Hepatocyte (in vitro differentiated cells): ENCODE data around the gene CC2D2A.

Source experiments
- EZH2 ChIP-seq: fragments of 200-600 bp; sonication (generic); IDR thresholded peaks from 2 replicates; pipeline ENCODE4 v1.6.1; 2016; ENCODE audit warnings: antibody characterized with exemption, mild to moderate bottlenecking, borderline replicate concordance
- EZH2phosphoT487 ChIP-seq: fragments of 200-600 bp; sonication (generic); IDR thresholded peaks from one replicate; pipeline ENCODE4 v1.6.1; 2018; ENCODE audit warnings: antibody characterized with exemption, mild to moderate bottlenecking, low read depth, moderate library complexity; ENCODE audit not compliant: unreplicated experiment, severe bottlenecking
- TF ChIP-seq, protein P1 (sequence below): fragments of 200-600 bp; sonication (generic); IDR thresholded peaks from 2 replicates; pipeline ENCODE4 v1.5.1; 2016; ENCODE audit warnings: antibody characterized with exemption, mild to moderate bottlenecking; ENCODE audit not compliant: poor library complexity

DNA sequence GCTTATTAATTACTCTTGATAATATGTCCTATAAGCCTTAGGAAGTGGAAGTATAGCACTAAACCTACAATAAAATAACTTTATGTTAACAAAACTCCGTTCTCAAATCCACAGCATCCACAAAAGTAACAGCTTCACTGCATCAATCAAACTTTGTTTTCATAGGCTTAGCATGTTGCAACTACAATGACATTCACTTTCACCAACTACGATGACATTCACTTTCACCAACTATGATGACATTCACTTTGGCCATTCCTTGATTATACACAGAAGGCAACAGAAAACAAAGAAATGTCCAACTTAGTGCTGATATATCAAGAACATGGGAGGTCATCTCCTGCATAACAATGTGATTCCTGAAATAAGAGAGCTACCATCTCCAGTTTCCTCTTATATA is 141.2 kb downstream of the CC2D2A start:
- TF ChIP-seq EZH2phosphoT487, result no peak
- TF ChIP-seq, protein P1, sequence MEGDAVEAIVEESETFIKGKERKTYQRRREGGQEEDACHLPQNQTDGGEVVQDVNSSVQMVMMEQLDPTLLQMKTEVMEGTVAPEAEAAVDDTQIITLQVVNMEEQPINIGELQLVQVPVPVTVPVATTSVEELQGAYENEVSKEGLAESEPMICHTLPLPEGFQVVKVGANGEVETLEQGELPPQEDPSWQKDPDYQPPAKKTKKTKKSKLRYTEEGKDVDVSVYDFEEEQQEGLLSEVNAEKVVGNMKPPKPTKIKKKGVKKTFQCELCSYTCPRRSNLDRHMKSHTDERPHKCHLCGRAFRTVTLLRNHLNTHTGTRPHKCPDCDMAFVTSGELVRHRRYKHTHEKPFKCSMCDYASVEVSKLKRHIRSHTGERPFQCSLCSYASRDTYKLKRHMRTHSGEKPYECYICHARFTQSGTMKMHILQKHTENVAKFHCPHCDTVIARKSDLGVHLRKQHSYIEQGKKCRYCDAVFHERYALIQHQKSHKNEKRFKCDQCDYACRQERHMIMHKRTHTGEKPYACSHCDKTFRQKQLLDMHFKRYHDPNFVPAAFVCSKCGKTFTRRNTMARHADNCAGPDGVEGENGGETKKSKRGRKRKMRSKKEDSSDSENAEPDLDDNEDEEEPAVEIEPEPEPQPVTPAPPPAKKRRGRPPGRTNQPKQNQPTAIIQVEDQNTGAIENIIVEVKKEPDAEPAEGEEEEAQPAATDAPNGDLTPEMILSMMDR, result no peak
- no peak for TF ChIP-seq EZH2
